Suppressor macrophage treated with lipopolysaccharide for 1 hour (primary cell): ENCODE data around the gene KIF6.

ENCODE experiments used
- DNase-seq, 3 donors: peaks; one replicate each; pipeline ENCODE4 v3.0.0-alpha.2; 2020 to 2022

KIF6 gene

GRCh38 chr6:39409889-39410288 is 315.3 kb downstream of the KIF6 start:
- DNase-seq, result no peak

DNA sequence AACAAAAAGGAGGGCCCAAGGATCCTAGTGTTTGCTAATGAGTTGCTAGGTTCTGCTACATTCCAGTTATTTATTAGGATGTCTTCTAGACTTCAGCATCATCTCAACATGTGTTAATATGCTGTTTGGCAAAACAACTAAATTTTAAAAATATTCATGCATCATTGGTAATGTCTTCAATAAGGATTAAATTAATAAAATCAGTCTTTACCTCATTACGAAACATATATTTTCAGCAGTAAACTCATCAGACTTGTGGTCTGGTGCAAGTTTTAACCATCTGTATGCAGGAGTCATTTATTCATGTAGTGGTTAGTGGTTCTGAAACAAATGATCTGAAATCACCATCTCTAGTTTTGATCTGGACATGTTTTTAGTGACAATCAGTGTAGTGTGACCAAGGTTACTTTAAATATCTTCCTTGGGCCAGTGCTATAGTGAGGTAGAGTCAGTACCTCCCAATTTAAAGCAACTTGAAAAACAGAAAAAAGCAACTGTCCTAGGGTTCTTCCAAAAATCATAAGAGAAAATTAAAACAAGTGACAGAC is 317.7 kb downstream of the KIF6 start:
- no peak for DNase-seq

GRCh38 chr6:39404312-39404711 is 320.9 kb downstream of the KIF6 start:
- DNase-seq, result no peak

GRCh38 chr6:39403304-39403703 is 321.9 kb downstream of the KIF6 start:
- DNase-seq, result no peak

GRCh38 chr6:39402239-39402751 is 322.9 kb downstream of the KIF6 start:
- DNase-seq, result no peak

DNA sequence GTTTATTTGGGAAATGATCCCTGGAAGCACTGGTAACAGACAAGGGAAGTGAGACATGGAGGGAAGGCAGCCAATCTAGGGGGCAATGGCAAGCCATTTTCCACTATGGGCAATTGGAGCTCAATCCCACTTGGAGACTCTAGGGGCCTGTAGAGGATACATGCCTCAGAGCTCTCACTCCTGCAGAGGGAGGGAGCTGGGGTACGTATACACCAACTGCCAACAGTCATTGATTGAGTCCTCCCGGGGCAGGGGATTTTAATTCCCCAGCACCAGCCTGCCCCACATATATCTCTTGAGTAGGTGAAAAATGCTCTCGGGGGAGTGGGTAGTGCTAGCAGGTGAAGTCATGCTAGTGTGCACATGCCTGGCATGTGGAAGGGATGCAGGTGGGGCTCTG is 323.8 kb downstream of the KIF6 start:
- no peak for DNase-seq

DNA sequence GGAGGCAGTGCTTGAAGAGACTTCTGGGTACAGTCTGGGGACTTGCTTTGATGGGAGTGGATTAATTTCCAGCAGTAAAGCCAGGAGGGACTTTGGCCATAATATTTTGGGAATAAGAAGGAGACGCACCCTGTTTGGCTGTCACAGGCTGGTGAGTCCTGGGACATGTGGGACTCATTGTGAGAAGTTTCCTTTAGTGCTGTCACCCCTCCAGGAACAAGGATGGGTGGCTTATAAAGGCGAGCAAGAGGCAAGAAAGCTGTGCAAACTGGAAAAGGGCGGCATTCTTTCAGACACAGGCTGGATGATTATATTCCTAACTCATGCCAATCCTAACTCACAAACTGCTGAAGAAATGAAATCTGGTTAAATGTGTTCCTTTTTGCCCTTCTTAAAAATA is 325.2 kb downstream of the KIF6 start:
- DNase-seq, result no peak

GRCh38 chr6:39396854-39397253 is 328.4 kb downstream of the KIF6 start:
- DNase-seq, result no peak

DNA sequence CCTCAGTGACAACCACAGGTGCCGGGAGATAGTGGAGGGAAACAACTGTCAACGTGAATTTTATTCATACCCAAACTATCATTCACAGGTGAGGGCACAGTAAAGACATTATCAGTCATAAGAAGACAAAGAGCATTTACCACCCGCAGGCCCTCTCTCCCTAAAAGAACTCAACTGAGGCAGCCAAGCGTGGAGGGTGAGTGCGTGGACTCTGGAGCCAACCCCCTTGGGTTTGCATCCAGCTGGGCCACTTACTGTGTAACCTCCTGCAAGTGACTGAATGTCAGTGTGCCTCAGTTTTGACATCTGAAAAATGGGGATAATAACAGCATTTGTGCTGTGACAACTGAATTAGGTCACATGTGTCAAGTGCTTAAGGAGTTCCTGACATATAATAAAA is 332.1 kb downstream of the KIF6 start:
- no peak for DNase-seq

GRCh38 chr6:39391182-39391581 is 334.0 kb downstream of the KIF6 start:
- DNase-seq, result no peak

GRCh38 chr6:39389484-39389767 is 335.8 kb downstream of the KIF6 start:
- no peak for DNase-seq

DNA sequence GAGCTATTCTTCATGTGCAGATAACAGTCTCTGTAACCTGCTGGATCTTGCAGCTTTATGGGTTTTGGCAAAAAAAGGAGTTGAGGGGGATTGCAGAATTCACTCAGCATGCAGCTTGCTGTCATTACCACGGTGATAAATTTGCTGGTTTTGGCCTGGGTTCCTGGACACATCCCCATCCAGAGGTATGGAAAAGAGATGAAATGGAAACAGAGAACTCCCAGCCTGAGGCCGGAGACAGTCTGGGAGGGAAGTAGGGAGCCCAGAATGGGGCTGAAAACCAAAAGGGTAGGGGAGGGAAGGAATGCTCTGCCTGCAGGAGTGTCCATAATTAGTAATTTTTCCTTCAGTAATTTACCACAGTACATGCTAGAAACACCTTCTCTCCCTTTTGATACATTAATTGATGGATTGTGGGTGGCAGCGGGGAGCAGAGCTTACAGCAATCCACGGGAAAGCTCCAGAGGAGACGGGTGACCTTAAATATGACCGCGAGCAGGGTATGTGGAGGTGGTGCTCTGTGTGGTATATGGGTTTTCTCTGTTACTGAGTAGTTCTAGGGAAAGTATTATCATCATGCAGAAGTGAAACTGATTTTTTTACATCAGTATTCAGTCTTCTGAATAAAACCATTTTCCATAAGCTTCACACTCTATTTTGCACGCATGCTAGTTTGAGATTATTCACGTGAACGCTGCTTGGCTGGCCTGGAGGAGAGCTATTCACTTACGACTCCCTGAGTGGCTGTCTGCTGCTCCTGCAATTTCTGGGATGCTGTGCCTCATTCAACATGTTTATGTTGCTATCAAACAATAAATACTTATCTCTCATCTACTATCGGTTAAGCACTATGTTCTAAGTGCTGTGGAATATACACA is 336.4 kb downstream of the KIF6 start:
- no peak for DNase-seq

DNA sequence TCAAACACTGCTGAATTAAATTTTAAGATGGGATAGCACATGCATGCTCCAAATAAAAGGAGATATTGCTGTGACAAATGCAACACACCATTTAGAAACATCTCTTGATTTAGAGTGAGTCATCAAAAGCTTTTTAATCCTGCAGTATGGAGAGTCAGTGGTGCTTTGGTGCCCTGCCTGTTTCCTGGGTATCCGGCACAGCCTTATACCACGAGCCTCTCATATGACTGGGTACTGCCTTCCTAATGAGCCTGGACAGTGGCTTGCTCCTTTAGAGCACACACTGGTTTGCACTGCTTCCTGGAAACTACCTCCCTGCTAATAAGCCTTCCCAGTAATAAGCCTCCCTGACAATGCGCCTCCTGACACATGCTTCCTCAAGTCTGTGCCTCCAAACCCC is 337.4 kb downstream of the KIF6 start:
- DNase-seq, result no peak

GRCh38 chr6:39386487-39386886 is 338.7 kb downstream of the KIF6 start:
- DNase-seq, result no peak

- no peak for DNase-seq
These were observed 343.6 kb downstream of the KIF6 start for GRCh38 chr6:39381550-39382140.

DNA sequence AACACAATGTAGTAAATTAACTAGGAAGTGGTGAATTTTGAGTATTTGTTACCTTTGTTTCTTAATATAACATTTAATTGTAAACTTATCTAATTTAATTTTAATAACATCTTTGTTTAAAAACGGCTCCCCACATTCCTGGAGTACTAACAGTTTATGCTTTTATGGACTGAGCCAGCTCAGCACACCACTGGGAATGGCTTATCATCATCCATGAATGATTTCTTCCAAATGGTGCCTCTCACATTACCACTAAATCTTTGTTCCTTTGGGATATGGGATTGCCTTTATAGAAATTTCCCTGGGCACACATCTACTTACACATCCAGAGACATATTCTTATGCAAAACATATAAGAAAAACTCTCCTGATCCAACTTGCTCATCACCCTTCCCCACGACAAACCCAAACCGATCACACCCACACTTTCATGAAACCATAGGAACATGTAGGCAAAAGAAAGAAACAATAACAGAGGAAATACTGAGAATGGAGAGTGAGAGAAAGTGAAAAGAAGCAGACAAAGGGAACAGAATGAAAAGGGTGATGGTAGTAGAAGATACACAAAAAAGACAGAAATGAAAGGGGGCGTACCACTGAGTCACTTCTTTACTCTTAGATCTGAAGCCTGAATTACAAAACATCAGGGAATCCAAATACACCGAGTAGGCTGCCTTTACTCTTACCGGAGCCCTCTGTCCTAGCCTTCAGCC is 344.2 kb downstream of the KIF6 start:
- DNase-seq, result no peak

DNA sequence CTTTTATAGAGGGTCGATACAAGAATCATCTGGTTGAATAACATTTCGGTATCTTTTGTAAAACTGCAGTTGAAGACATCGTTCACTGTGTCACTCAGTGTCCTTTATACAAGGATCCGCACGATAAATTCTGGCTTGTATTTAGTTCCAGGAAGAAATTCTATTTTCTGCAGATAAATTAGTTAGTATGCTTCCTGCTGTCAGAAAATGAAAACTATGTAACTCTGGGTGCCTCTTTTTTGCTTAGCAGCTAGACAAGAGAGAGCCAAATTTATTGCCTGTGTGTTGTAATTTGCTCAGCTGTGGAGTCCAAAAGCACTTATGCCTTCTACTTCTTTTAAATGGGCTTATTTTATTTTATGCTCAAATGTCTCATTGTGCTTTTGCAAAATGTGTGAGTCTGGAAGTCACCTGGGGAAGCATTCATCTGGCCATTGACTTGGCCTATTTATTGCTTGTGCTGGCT is 346.2 kb downstream of the KIF6 start:
- DNase-seq, result no peak

- no peak for DNase-seq
These were observed 346.8 kb downstream of the KIF6 start for GRCh38 chr6:39378175-39378959.

GRCh38 chr6:39377539-39377950 is 347.7 kb downstream of the KIF6 start:
- peak in 2 of 3 donors; percentile 13 to 29 for DNase-seq

GRCh38 chr6:39375405-39375804 is 349.8 kb downstream of the KIF6 start:
- DNase-seq, result no peak

DNA sequence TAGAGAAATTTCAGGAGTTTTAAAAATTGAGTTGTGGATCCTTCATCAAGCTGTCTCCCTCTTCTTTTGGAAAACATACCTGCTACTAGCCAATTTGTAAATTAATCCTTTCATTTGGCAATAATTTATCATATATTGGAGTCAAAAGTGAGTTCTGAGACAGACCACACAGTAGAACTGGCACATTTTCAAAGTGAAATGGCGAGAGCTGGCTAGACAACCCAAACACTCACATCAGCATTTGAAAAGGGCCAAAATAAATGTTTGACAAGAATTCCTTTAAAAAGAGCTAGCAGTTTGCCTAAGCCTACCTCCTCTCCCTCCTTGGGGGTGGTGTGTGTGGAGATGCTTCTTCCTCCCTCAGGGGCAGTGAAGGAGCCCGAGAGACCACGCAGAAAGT is 354.8 kb downstream of the KIF6 start:
- no peak for DNase-seq

- DNase-seq, result no peak
These were observed 355.2 kb downstream of the KIF6 start for GRCh38 chr6:39369987-39370386.

DNA sequence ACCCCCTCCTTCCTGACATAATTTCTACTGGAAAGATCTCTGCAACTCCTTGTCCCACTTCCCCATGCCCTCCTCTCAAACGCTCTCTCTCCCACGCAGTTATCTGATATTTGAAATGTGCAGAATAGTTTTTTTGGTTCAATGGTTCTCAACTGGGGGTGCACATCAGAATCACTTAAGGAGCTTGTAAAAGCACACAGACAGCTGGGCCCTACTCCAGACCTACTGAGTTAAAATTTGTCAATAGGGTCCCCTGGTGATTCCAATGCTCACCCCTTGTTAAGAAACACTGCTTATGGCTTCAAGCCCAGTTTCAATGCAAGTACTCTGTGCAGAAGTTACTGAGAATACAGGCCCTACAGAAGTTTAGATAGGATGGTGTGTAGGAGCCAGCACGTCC is 357.5 kb downstream of the KIF6 start:
- no peak for DNase-seq
